Measurements from ENCODE around the gene HBE1. TPM values are rescaled to one million over a fixed set of nuclear protein-coding genes. Genes with fewer than 3 reads are reported as not detected.

Gene HBE1
- polyA plus RNA-seq, 4 donors: 1.9 TPM; not detected in 3

DNA sequence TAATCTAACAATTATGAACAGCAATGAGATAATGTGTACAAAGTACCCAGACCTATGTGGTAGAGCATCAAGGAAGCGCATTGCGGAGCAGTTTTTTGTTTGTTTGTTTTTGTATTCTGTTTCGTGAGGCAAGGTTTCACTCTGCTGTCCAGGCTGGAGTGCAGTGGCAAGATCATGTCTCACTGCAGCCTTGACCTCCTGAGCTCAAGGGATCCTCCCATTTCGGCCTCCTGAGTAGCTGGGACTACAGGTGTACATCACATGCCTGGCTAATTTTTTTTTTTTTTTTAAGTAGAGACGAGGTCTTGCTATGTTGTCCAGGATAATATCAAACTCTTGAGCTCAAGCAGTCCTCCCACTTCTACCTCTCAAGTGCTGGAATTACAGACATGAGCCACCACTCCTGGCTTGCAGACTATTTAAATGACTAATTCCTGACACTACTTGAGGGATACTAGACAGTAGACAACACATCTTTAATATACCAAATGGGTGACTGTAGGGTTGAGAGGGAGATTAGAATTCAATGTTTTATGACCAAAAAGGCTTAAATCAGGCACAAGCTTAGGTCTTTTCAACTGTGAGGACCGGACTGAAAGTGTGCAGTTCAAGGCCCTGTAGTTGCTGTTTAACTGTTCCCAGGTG lies 19.3 kb upstream of the HBE1 start:
- no peak overlapping the region for H3K4me3 ChIP-seq (ENCODE audit: low read depth in 1 of 3, low read length in 3 of 3)
- H3K9me3 ChIP-seq (ENCODE audit: control insufficient read depth in 2 of 2, insufficient read depth in 1 of 2, low read depth in 1 of 2, low read length in 1 of 2): no peaks in the 10 kb centered on the region
- FAIRE-seq (no peak), DNase-seq (no peak)
- H3K27ac ChIP-seq (ENCODE audit: low read depth in 1 of 3, low read length in 2 of 3): no peak overlapping the region
- H3K27me3 ChIP-seq (ENCODE audit: control insufficient read depth in 3 of 3, insufficient read depth in 3 of 3, low read length in 3 of 3): no peaks in the 10 kb centered on the region
- 66 to 76% (median 73%) methylated on average over 6 of the region's 6 CpGs for WGBS, 3 donors
- H3K4me1 ChIP-seq (ENCODE audit: control insufficient read depth in 3 of 3, insufficient read depth in 2 of 3, low read depth in 1 of 3, low read length in 2 of 3): no peaks in the 10 kb centered on the region
- no peaks in the 10 kb centered on the region for H3K36me3 ChIP-seq (ENCODE audit: control insufficient read depth in 3 of 3, insufficient read depth in 2 of 3, low read depth in 1 of 3, low read length in 3 of 3)

DNA sequence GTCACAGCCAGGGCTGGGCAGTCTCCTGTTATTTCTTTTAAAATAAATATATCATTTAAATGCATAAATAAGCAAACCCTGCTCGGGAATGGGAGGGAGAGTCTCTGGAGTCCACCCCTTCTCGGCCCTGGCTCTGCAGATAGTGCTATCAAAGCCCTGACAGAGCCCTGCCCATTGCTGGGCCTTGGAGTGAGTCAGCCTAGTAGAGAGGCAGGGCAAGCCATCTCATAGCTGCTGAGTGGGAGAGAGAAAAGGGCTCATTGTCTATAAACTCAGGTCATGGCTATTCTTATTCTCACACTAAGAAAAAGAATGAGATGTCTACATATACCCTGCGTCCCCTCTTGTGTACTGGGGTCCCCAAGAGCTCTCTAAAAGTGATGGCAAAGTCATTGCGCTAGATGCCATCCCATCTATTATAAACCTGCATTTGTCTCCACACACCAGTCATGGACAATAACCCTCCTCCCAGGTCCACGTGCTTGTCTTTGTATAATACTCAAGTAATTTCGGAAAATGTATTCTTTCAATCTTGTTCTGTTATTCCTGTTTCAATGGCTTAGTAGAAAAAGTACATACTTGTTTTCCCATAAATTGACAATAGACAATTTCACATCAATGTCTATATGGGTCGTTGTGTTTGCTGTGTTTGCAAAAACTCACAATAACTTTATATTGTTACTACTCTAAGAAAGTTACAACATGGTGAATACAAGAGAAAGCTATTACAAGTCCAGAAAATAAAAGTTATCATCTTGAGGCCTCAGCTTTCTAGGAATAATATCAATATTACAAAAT lies 18.6 kb upstream of the HBE1 start:
- Histone ChIP-seq H3K4me3 (ENCODE audit: low read depth in 1 of 3, low read length in 3 of 3) (no peak overlapping the region), H3K27me3 (ENCODE audit: control insufficient read depth in 3 of 3, insufficient read depth in 3 of 3, low read length in 3 of 3) (no peaks in the 10 kb centered on the region), H3K4me1 (ENCODE audit: control insufficient read depth in 3 of 3, insufficient read depth in 2 of 3, low read depth in 1 of 3, low read length in 2 of 3) (no peaks in the 10 kb centered on the region), H3K36me3 (ENCODE audit: control insufficient read depth in 3 of 3, insufficient read depth in 2 of 3, low read depth in 1 of 3, low read length in 3 of 3) (no peaks in the 10 kb centered on the region), H3K27ac (ENCODE audit: low read depth in 1 of 3, low read length in 2 of 3) (no peak overlapping the region), H3K9me3 (ENCODE audit: control insufficient read depth in 2 of 2, insufficient read depth in 1 of 2, low read depth in 1 of 2, low read length in 1 of 2) (no peaks in the 10 kb centered on the region)
- WGBS, 3 donors: 58 to 72% (median 61%) methylated on average over 7 of the region's 7 CpGs
- DNase-seq (no peak), FAIRE-seq (no peak)

DNA sequence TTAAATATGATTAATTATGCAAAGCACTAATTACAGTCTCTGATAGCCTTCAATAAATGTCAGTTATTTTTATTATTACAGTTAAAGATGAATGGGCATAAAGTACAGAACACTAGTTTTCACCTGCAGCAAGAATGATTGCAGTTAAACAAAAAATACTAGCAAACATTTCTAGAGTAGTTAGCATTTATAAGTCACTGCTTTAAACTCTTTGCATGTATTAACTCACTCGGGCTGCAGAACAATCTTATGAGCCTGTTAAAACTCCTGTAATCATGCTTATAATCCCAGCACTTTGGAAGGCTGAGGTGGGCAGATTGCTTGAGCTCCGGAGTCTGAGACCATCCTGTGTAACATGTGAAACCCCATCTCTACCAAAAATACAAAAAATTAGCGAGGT lies 17.2 kb upstream of the HBE1 start:
- no peak overlapping the region for H3K27ac ChIP-seq (ENCODE audit: low read depth in 1 of 3, low read length in 2 of 3)
- no peaks in the 10 kb centered on the region for H3K4me1 ChIP-seq (ENCODE audit: control insufficient read depth in 3 of 3, insufficient read depth in 2 of 3, low read depth in 1 of 3, low read length in 2 of 3)
- H3K4me3 ChIP-seq (ENCODE audit: low read depth in 1 of 3, low read length in 3 of 3): no peak overlapping the region
- H3K27me3 ChIP-seq (ENCODE audit: control insufficient read depth in 3 of 3, insufficient read depth in 3 of 3, low read length in 3 of 3): no peaks in the 10 kb centered on the region
- no peak for FAIRE-seq
- no peak for DNase-seq
- H3K9me3 ChIP-seq (ENCODE audit: control insufficient read depth in 2 of 2, insufficient read depth in 1 of 2, low read depth in 1 of 2, low read length in 1 of 2): no peaks in the 10 kb centered on the region
- WGBS, 3 donors: 62 to 73% (median 64%) methylated on average over 3 of the region's 3 CpGs
- H3K36me3 ChIP-seq (ENCODE audit: control insufficient read depth in 3 of 3, insufficient read depth in 2 of 3, low read depth in 1 of 3, low read length in 3 of 3): no peaks in the 10 kb centered on the region

DNA sequence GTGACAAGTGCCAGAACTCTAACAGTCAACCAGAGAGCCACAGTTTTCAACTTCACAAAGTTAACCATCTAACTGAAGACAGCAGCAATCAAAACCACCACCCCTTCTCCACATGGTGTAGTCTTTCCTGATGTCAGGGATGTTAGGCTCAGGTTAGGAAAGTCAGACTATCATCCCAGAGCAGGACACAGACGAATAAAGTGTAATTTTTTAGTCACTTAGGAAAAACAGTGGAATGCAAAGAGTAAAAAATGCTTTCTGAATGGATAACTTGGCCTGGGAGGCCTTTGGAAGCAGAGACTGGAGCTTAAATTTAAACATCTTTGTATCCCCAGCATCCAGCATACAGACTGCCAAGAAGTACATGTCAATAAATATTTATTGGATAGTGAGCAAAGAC lies 16.6 kb upstream of the HBE1 start:
- H3K27ac ChIP-seq (ENCODE audit: low read depth in 1 of 3, low read length in 2 of 3): no peak overlapping the region
- FAIRE-seq: no peak
- WGBS, 3 donors: 4 to 14% (median 13%) methylated on average over 1 of the region's 1 CpG

GRCh38 chr11:5285703-5286340 lies 16.1 kb upstream of the HBE1 start:
- Histone ChIP-seq H3K9me3 (ENCODE audit: control insufficient read depth in 2 of 2, insufficient read depth in 1 of 2, low read depth in 1 of 2, low read length in 1 of 2) (no peaks in the 10 kb centered on the region), H3K36me3 (ENCODE audit: control insufficient read depth in 3 of 3, insufficient read depth in 2 of 3, low read depth in 1 of 3, low read length in 3 of 3) (no peaks in the 10 kb centered on the region), H3K4me1 (ENCODE audit: control insufficient read depth in 3 of 3, insufficient read depth in 2 of 3, low read depth in 1 of 3, low read length in 2 of 3) (no peaks in the 10 kb centered on the region), H3K27ac (ENCODE audit: low read depth in 1 of 3, low read length in 2 of 3) (no peak overlapping the region), H3K27me3 (ENCODE audit: control insufficient read depth in 3 of 3, insufficient read depth in 3 of 3, low read length in 3 of 3) (no peaks in the 10 kb centered on the region), H3K4me3 (ENCODE audit: low read depth in 1 of 3, low read length in 3 of 3) (no peak overlapping the region)
- 72 to 84% (median 81%) methylated on average over 4 of the region's 4 CpGs for WGBS, 3 donors
- DNase-seq: no peak
- FAIRE-seq: no peak

More for the DNA sequence above, 16.6 kb upstream of the HBE1 start:
- Histone ChIP-seq H3K27me3 (ENCODE audit: control insufficient read depth in 3 of 3, insufficient read depth in 3 of 3, low read length in 3 of 3) (no peaks in the 10 kb centered on the region), H3K4me3 (ENCODE audit: low read depth in 1 of 3, low read length in 3 of 3) (no peak overlapping the region), H3K9me3 (ENCODE audit: control insufficient read depth in 2 of 2, insufficient read depth in 1 of 2, low read depth in 1 of 2, low read length in 1 of 2) (no peaks in the 10 kb centered on the region), H3K36me3 (ENCODE audit: control insufficient read depth in 3 of 3, insufficient read depth in 2 of 3, low read depth in 1 of 3, low read length in 3 of 3) (no peaks in the 10 kb centered on the region), H3K4me1 (ENCODE audit: control insufficient read depth in 3 of 3, insufficient read depth in 2 of 3, low read depth in 1 of 3, low read length in 2 of 3) (no peaks in the 10 kb centered on the region)
- DNase-seq: no peak

DNA sequence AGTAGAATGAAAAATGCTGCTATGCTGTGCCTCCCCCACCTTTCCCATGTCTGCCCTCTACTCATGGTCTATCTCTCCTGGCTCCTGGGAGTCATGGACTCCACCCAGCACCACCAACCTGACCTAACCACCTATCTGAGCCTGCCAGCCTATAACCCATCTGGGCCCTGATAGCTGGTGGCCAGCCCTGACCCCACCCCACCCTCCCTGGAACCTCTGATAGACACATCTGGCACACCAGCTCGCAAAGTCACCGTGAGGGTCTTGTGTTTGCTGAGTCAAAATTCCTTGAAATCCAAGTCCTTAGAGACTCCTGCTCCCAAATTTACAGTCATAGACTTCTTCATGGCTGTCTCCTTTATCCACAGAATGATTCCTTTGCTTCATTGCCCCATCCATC lies 14.9 kb upstream of the HBE1 start:
- no peaks in the 10 kb centered on the region for H3K36me3 ChIP-seq (ENCODE audit: control insufficient read depth in 3 of 3, insufficient read depth in 2 of 3, low read depth in 1 of 3, low read length in 3 of 3)
- FAIRE-seq: no peak
- 80 to 93% (median 88%) methylated on average over 2 of the region's 2 CpGs for WGBS, 3 donors
- no peaks in the 10 kb centered on the region for H3K9me3 ChIP-seq (ENCODE audit: control insufficient read depth in 2 of 2, insufficient read depth in 1 of 2, low read depth in 1 of 2, low read length in 1 of 2)
- DNase-seq: no peak
- H3K27me3 ChIP-seq (ENCODE audit: control insufficient read depth in 3 of 3, insufficient read depth in 3 of 3, low read length in 3 of 3): no peaks in the 10 kb centered on the region
- H3K4me3 ChIP-seq (ENCODE audit: low read depth in 1 of 3, low read length in 3 of 3): no peak overlapping the region
- no peaks in the 10 kb centered on the region for H3K4me1 ChIP-seq (ENCODE audit: control insufficient read depth in 3 of 3, insufficient read depth in 2 of 3, low read depth in 1 of 3, low read length in 2 of 3)
- H3K27ac ChIP-seq (ENCODE audit: low read depth in 1 of 3, low read length in 2 of 3): no peak overlapping the region

DNA sequence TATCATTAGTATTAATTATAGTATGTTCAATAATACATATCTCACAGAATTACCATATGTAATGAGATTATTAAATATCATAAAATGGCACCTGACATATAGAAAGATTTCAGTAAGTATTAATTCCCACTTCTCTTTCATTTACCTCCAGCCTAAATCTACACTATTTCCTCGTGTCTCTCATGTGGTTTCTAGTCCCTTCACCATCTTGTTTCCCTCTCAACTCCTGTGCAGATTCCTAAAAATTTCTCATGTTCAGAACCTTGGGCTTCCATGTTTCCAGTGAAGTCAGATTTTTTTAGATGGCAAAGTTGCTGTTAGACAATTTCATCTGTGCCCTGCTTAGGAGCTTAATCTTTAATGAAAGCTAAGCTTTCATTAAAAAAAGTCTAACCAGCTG lies 14.1 kb upstream of the HBE1 start:
- 49 to 59% (median 49%) methylated on average over 1 of the region's 1 CpG for WGBS, 3 donors
- Histone ChIP-seq H3K9me3 (ENCODE audit: control insufficient read depth in 2 of 2, insufficient read depth in 1 of 2, low read depth in 1 of 2, low read length in 1 of 2) (no peaks in the 10 kb centered on the region), H3K4me1 (ENCODE audit: control insufficient read depth in 3 of 3, insufficient read depth in 2 of 3, low read depth in 1 of 3, low read length in 2 of 3) (no peaks in the 10 kb centered on the region), H3K36me3 (ENCODE audit: control insufficient read depth in 3 of 3, insufficient read depth in 2 of 3, low read depth in 1 of 3, low read length in 3 of 3) (no peaks in the 10 kb centered on the region), H3K27me3 (ENCODE audit: control insufficient read depth in 3 of 3, insufficient read depth in 3 of 3, low read length in 3 of 3) (no peaks in the 10 kb centered on the region), H3K4me3 (ENCODE audit: low read depth in 1 of 3, low read length in 3 of 3) (no peak overlapping the region), H3K27ac (ENCODE audit: low read depth in 1 of 3, low read length in 2 of 3) (no peak overlapping the region)
- DNase-seq (no peak), FAIRE-seq (no peak)

DNA sequence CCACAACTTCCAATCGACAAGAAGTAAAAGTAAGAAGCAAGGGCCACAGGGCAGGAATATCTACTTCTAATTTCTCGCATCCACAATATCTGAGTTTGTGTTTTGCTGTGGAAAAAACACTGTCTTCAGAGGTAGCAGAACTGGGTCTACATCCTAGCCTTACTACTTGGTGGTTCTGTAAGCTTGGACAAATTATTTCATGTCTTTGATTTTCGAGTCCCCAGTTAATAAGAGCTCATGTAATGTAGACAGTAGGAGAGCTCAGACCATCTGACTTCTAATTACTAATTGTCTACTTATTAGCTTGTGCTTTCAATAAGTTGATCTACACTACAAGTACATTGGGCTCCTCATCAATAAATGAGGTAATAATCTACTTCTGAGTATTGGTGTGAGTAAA lies 13.3 kb upstream of the HBE1 start:
- no peaks in the 10 kb centered on the region for H3K4me1 ChIP-seq (ENCODE audit: control insufficient read depth in 3 of 3, insufficient read depth in 2 of 3, low read depth in 1 of 3, low read length in 2 of 3)
- no peak for DNase-seq
- H3K4me3 ChIP-seq (ENCODE audit: low read depth in 1 of 3, low read length in 3 of 3): no peak overlapping the region
- H3K36me3 ChIP-seq (ENCODE audit: control insufficient read depth in 3 of 3, insufficient read depth in 2 of 3, low read depth in 1 of 3, low read length in 3 of 3): no peaks in the 10 kb centered on the region
- H3K9me3 ChIP-seq (ENCODE audit: control insufficient read depth in 2 of 2, insufficient read depth in 1 of 2, low read depth in 1 of 2, low read length in 1 of 2): no peaks in the 10 kb centered on the region
- 59 to 72% (median 68%) methylated on average over 3 of the region's 3 CpGs for WGBS, 3 donors
- H3K27me3 ChIP-seq (ENCODE audit: control insufficient read depth in 3 of 3, insufficient read depth in 3 of 3, low read length in 3 of 3): no peaks in the 10 kb centered on the region
- no peak for FAIRE-seq
- H3K27ac ChIP-seq (ENCODE audit: low read depth in 1 of 3, low read length in 2 of 3): no peak overlapping the region

Measured in small intestine (tissue), 7 donors.